C4-2B (cell line): Measurements from ENCODE around the gene GJA9.

Source experiments
- H3K27ac ChIP-seq: fragments of 450-650 bp; 2 replicates; pipeline ENCODE4 v1.5.1; 2017
- ZFX ChIP-seq: fragments of 450-650 bp; IDR thresholded peaks from 2 replicates; pipeline ENCODE4 v1.6.1; 2017
- TF ChIP-seq, protein P1 (sequence below): fragments of 450-650 bp; conservative IDR thresholded peaks from 2 replicates; pipeline ENCODE4 v1.5.1; 2017; ENCODE audit warnings: mild to moderate bottlenecking

Gene GJA9

DNA sequence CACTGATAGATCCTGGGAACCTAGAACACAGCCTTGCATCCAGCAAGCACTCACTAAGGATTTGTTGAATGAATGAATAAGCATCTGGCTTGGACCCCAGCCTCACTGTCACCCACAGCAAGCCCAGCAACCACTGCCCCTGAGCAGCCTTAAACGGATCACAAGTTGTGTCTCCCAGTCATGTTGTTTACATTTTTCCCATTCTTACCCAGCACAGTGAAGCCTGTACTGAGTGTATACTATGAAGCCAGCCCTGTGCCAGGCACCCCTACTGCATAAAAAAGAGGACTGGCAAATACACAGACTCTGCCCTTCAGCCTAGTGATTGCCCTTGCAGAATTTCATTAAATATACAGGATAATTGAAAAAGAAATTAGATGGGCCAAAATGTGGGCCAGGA is 52.0 kb downstream of the GJA9 start:
- no peak overlapping the region for H3K27ac ChIP-seq
- no peak for TF ChIP-seq ZFX

DNA sequence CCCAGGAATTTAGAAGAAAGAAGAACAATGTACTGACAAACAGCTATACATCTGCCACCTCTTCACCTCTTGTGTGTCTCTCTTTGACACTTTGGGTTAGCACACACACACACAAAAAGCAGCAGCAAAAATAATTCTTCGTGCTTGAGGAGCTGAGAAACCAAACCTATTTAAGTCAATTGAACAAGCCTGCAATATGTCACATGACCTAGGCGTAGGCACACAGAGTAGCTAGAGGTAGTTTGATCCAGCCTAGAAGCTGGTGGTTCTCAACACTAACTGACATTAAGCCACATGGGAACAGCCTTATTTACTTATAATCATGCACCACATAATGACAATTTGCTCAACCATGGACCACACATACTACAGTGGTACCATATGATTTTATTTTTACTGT is 54.1 kb downstream of the GJA9 start:
- no peak for TF ChIP-seq ZFX
- TF ChIP-seq, protein P1, sequence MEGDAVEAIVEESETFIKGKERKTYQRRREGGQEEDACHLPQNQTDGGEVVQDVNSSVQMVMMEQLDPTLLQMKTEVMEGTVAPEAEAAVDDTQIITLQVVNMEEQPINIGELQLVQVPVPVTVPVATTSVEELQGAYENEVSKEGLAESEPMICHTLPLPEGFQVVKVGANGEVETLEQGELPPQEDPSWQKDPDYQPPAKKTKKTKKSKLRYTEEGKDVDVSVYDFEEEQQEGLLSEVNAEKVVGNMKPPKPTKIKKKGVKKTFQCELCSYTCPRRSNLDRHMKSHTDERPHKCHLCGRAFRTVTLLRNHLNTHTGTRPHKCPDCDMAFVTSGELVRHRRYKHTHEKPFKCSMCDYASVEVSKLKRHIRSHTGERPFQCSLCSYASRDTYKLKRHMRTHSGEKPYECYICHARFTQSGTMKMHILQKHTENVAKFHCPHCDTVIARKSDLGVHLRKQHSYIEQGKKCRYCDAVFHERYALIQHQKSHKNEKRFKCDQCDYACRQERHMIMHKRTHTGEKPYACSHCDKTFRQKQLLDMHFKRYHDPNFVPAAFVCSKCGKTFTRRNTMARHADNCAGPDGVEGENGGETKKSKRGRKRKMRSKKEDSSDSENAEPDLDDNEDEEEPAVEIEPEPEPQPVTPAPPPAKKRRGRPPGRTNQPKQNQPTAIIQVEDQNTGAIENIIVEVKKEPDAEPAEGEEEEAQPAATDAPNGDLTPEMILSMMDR: no peak
- H3K27ac ChIP-seq: no peak overlapping the region

DNA sequence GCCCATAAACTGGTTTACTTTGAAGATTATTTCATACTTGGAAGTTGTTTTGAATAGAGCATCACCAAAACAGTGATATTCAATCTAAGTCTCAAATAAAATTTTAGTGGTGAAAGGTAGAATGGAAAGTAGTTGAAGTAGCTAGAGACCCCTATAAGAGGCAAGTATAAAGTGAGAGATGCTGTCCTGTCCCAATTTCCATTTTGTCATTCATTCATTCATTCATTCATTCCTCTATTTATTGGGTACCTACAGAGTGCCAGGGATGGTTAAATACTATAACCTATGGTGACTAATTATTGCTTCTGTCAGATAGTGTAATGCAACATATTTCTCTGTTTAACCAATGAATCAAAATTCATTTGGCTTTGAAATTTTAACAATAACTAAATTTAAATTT is 54.5 kb downstream of the GJA9 start:
- no peak overlapping the region for H3K27ac ChIP-seq
- TF ChIP-seq ZFX: no peak
- TF ChIP-seq, protein P1: no peak

DNA sequence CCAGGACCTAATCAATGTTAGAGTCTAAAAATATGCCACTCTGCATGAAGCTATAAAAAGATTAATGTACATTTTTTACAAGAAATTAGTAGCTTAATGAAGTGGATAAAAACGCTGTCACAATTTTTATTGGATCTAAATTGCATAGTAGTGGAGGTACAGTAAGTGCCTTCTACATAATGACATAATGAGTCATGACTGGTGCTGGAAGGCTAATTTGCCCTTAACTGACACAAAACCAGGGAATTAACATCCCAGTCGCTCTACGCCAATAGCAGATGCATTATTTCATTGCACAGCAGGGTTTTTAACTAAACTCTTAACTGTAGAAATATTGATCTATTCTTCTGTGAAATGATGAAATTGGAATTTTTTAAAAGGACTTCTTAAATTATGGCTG is 55.1 kb downstream of the GJA9 start:
- H3K27ac ChIP-seq: no peak overlapping the region
- TF ChIP-seq ZFX: no peak
- TF ChIP-seq, protein P1: no peak
